Stimulated activated CD4-positive, alpha-beta T cell treated with anti-CD3 and anti-CD28 coated beads, Interleukin-4, amount 100 ng/mL, for 4 hours (primary cell): Measurements from ENCODE around the gene TUBB2B.

ENCODE experiments used
- DNase-seq, 2 experiments: peaks; one replicate each; pipeline ENCODE4 v3.0.0-alpha.2; 2020

The TUBB2B gene

DNA sequence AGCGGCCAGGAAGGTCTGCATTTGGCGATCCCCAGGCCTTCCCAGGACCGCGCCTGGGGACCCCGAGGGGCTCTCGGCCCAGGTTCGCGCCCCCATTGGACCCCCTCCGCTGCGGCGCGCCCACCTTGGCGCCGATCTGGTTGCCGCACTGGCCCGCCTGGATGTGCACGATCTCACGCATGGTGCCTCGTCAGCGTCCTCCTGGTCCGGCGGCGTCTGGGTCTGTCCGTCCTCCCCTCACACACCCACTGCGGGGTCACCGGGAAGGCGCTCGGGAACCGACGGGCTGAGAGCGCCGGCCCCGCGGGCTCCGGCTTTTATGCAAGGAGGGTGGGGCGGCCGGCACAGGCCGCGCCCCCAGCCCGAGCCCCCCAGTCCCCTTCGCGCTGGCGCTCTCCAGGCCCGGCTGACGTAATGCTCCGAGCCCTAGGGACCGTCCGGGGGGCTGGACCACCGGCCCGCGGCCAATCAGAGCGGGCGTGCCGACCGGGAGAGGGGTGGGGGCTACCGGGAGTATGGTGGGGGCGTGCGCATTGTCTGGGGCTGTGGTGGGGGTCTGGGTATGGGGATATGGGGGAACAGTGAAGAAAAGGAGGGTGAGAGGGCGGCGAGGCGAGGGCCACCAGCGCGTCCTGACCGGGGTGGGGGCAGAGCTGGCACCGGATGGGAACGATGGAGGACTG, at the start of gene TUBB2B:
TUBB2B (minus strand) TSS at position 291 of the 683 bp plus-strand sequence; CDS start at position 181, 110 bp downstream.
- DNase-seq: no peak

DNA sequence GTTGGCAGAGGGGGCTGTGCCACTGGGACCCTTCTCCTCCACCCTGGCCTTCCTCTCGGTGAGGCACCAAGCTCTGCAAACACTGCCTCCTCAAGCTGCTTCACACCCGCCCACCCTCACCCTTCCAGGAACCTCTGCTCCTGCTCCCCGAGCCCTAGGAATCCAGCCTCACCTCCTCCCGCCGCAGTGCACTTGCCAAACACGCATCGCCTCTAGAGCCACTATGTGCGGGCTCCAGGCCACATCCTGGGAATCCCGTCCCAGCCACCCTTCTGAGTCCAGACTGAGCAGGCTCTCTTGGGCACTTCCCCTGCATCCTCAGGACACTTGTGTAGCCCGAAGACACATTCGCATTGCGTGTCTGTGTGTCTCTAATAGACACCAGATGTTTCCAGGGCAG, 49.8 kb upstream of the TUBB2B start:
- no peak for DNase-seq

GRCh38 chr6:3276174-3277167, 49.0 kb upstream of the TUBB2B start:
- no peak for DNase-seq

- no peak for DNase-seq
Measured at GRCh38 chr6:3273707-3274521, 46.5 kb upstream of the TUBB2B start.

DNA sequence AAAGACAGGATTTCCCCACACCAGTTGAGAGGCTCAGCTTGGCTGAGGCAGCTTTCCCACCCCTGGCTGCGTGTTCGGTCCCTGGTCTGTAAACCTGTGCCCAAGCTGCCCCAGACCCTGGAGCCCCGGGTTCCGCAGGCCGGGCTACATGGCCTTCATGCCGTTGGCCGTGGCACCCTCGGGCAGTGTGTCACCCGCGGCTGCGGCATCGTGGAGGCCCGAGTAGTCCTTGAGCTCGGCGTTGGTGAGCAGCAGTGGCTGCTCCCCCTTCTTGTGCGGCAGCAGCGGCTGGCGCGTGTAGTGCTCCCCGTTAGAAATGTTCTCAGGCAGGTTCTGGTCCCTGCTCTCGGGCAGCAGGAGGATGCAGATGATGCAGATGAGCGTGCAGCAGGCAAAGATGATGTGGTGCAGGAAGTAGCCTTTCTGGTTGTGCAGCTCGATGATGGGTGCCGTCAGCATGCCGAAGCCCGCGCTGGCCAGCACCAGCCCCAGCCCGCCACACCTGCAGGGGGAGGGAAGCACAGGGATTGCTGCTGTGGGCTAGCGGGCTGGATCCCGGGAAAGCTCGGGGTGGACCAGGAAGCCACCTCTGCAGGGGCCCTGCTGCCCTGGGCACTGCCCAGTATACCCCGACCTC, 45.6 kb upstream of the TUBB2B start:
- DNase-seq: no peak

- DNase-seq: no peak
Measured at GRCh38 chr6:3271756-3272155, 44.3 kb upstream of the TUBB2B start.

DNA sequence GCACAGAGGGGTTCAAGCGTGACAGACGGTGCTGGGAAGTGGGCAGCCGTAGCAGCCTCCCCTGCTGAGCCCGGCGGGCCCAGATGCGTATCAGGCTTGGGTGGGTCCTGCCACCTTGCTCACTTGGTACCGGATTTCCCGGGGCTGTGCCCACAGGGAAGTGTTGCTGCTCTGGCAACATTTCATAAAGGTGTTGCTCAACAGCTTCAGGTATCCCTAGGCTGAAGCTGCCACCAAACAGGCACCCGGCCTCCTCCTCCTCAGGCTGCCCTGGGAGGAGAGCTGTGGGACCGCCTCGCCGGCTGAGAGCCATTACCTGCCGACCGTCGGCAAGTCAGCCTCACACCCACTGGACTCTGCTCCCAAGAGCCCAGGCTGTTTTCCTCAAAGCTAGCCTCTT, 42.8 kb upstream of the TUBB2B start:
- no peak for DNase-seq

DNA sequence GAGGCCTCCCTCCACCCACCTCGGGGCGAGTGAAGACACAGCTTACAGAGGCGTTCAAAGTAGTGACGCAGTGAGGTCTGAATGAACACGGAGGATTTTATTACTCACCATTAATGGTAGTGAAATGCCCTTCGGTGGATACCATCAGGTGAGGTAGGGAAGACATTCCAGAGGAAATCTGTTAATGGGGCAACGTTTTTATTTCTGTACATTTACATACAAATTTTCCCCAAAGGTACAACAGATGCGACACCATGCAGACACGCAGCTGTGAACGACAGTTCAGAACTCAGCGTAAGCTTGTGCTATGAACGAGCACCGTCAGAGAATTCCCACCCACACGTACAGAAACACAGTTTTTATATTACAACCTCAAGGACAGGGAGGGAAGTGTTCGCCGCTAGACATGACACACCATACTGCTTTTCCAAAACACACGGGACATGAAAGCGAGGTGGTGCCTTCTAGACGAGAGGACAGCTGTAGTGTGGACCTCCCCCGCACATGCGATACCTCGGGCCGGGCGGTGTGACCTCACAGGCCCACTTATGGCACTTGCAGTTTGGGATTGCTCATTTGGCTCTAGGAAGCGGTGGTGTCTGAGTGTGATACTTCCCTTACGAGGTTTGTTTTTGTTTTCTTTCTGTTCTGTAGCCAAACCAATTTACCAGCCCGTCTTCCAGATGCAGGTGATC, 42.0 kb upstream of the TUBB2B start:
- no peak for DNase-seq

DNA sequence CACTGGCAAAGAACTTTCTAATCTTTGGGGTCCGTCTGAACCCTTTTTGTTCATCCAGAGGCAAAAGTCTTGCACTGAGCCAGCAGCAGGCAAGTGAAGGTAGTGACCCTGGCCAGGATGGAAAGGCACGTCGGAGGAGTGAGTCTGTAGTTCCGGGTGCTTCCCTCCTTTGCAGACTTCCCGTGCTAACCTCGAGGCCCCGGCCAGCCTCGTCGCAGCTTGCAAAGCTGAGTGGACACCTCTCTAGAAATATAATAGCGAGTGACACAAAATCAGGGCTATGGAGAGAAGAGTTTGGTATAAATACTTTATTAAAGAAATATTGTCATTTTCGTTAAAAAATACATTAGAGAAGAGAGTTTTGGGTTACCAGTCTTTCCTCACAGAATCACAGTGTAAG, 41.2 kb upstream of the TUBB2B start:
- DNase-seq: no peak

DNA sequence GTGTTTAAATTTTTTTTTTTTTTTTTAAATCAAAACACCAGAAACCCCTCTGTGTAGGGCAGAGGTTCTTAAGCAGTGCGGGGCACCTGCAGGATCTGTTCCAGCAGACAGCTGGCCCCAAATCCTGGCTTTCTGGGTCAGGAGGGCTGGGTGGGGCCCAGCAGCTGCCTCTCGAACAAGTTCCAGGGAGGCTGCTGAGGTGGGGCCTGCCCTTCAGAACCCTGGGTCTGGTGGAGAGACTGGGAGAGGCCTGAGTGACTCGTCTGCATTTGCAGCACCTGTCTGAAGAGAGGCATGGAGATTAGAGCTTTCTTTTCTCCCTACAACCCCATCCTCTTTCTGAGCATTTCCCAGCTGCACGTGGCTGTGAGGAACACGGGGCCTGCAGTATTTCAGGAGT, 39.7 kb upstream of the TUBB2B start:
- no peak for DNase-seq

- no peak for DNase-seq
Measured at GRCh38 chr6:3266170-3266569, 38.7 kb upstream of the TUBB2B start.

DNA sequence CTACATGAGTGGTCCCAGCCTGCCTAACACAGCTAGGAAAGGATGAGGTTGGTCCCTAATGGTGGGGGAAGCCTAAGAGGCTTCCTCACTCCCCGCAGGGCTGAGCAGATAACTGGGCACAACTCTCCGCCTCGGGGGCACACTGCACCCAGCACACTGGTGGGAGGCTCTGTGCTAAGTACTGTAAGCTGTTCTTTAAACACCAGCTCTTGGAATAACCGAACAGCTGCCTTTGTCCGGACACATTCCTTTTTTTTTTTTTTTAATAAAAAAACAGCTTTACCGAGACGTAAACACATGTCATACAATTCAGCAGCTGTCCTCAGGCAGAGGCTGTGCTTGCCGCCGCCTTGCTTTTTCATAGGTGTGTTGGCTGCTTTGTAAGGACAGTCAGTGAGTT, 38.2 kb upstream of the TUBB2B start:
- DNase-seq: no peak

DNA sequence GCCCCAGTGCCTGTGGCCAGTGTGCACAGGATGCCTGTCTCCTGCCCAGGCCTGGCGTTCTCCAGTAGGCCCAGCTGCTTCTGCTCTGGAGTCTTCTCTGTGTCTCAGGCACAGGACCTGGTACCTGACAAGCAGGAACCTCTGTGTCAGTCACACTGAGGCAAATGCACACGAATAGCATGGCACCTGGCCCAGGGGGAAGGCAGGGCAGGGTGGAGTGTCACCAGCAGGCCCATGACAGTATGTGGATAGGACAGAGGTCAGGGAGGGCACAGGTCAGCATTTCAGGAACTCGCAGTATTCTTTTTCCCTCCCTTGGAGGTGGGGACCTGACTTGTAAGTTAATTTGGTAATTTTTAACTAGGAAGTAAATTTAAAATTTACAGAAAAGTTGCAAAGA, 36.9 kb upstream of the TUBB2B start:
- no peak for DNase-seq

DNA sequence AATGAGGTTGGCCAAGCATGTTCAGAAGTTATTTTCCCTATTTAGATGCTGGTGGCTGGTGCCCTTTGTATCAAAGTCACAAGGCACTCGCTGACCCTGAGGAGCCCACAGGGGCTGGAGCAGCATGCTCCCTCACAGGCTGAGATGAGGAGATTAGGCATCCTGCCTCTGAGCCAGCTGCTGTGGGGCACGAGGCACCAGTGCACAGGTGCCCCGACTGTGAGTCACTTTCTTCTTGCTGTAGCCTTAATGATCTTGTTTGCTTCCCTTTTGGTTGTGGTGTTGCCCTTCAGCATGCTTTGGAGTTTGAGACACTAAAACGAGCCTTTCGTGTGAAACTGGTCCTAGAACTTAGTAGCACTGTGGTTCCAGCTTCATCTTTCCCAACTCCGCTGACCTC, 35.6 kb upstream of the TUBB2B start:
- no peak for DNase-seq

DNA sequence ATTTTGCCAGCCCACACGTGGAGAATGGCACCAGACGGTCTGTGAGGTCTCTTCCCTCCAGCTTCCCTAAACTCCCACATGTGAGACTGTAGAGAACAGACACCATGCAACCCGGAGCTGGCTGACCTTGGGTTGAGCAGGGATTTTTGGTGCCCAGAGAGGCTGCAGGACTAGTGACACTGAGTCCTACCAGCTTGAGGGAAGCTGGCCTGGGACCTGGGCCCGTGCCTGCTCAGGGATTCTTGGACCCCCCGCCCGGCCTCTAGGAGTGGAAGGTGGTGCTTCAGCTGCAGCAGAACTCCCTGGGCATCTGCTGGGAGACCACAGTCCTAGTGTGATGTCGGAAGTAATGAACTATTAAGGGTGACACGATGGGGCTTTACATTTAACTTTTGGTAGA, 34.5 kb upstream of the TUBB2B start:
- DNase-seq: no peak

DNA sequence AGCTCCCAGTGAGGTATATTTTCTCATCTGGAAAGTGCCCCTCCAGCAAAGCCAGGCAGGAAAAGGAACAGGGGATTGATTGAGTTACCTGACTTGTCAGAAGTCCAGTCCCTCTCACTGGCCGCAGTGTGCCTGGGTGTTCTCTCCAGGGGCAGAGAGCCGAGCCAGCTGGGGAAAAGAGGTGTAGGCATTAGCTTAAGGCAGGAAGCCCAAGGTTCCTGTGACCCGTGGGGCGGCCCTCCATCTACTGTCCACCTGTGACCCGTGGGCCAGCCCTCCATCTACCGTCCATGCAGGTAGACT, 34.0 kb upstream of the TUBB2B start:
- DNase-seq: no peak

- no peak for DNase-seq
Measured at GRCh38 chr6:3260772-3261517, 33.5 kb upstream of the TUBB2B start.

GRCh38 chr6:3260296-3260695, 32.8 kb upstream of the TUBB2B start:
- DNase-seq: no peak

GRCh38 chr6:3259491-3259958, 32.1 kb upstream of the TUBB2B start:
- peak; percentile 27 to 33 for DNase-seq

GRCh38 chr6:3258720-3259490, 31.5 kb upstream of the TUBB2B start, which contains the start of gene PSMG4:
Gene PSMG4, plus strand, starts transcription at chr6:3258947. Its CDS starts 76 bp downstream, at chr6:3259023.
- peak; percentile 89 to 97 for DNase-seq
